ENCODE results near the gene ANKRD13D. TPM values are rescaled to one million over a fixed set of nuclear protein-coding genes. Genes with fewer than 3 reads are reported as not detected.

ANKRD13D gene
- total and polyA plus RNA-seq, 2 experiments from 2014 or later, result 20.3 to 30.8 TPM

DNA sequence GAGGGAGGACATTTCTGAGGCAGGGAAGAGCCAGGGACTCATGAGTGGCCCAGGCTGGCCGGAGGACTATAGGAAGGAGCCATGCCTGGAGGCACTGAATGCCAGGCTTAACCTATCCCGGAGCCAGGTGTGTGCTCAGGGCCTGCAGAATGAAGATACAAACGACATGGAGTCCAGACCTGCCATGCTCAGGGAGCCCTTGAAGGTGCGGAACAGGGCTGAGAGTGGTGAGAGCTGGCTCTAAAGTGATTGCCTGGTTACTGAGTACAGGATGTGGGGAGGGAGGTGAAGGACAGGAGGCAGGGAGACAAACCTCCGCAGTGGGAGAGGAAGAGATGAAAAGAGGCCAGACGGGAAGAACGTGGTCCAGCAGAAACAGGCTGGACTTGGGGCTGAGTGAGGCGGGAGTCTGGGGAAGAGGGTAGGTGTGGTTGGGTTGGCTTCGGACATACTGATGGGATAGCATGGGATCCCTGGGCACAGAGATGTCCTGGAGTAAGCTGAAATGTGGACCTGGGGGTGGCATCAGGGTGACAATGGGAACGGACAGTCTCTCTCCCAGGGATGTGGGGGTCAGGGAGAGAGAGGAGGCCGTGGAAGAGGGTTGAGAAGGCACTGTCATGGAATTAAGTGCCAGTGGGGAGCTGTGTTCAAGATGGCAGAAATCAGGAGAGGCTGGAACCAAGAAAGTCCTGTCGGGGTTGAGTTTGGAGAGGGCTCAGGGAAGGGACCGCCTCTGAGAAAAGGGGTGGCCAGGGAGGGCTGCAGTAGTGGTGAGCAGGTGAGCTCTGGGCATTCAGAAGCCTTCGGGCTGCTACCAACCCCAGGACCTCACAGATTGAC is 1.5 kb upstream of the ANKRD13D start:
- Histone ChIP-seq H4K20me1 (replicated peaks; ENCODE audit: insufficient read depth) (no peaks in the 10 kb centered on the region), H3K9me2 (ENCODE audit: insufficient read depth) (no peaks in the 10 kb centered on the region), H3K4me1 (ENCODE audit: insufficient read depth) (peaks cover 10% of the 10 kb centered on the region), H3K36me3 (ENCODE audit: insufficient read depth) (peaks cover 7% of the 10 kb centered on the region), H3K27me3 (ENCODE audit: insufficient read depth) (no peaks in the 10 kb centered on the region), H3K4me2 (peak overlapping the region; percentile 94), H3K79me2 (replicated peaks; ENCODE audit: insufficient read depth) (no peaks in the 10 kb centered on the region), H3K27ac (ENCODE audit: low read depth) (peak overlapping the region; percentile 96), H2AFZ (no peak overlapping the region), H3F3A (replicated peaks; ENCODE audit: low read depth) (0 out of 2 replicates have a peak, but pooled peaks cover 13% of the 10 kb centered on the region), H3K4me3 (peak overlapping the region; percentile 91)
- H3K27me3 Mint-ChIP-seq (ENCODE audit: insufficient read depth, low read depth, poor library complexity), result peaks cover 19% of the 10 kb centered on the region
- ATAC-seq (no peak), DNase-seq (ENCODE audit: low spot score) (no peak)
- peak overlapping the region; percentile 63 for H3K27ac Mint-ChIP-seq
- peaks cover 17% of the 10 kb centered on the region for H3K4me1 Mint-ChIP-seq
- peak overlapping the region; percentile 71 for H3K4me3 Mint-ChIP-seq
- 0 out of 2 replicates have a peak, but pooled peaks have one; percentile 5 for TF ChIP-seq POLR2AphosphoS5 (IDR thresholded peaks at IDR 0.05; ENCODE audit: low read depth)
- no peak for TF ChIP-seq EZH2phosphoT487 (IDR thresholded peaks at IDR 0.05; ENCODE audit: unreplicated experiment)
- H3K36me3 Mint-ChIP-seq (ENCODE audit: low read depth), result peaks cover 22% of the 10 kb centered on the region
- H3K9me3 Mint-ChIP-seq, result no peaks in the 10 kb centered on the region

DNA sequence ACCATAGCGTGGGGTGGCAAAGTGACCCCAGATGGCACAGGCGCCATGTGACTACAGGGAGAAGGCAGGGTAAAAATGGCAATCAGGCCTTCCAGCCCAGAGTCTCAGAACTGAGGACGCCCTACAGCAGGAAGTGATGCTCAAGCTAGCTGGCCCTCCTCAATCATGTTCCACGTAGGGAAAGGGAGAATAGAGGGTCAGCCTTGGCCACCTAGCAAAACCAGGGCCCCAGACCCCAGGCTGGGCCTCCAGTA is 978 bp upstream of the ANKRD13D start:
- no peak for ATAC-seq
- no peak overlapping the region for H2AFZ ChIP-seq
- H3K36me3 ChIP-seq (ENCODE audit: insufficient read depth), result peaks cover 7% of the 10 kb centered on the region

More for the DNA sequence above, 978 bp upstream of the ANKRD13D start:
- H3K27ac Mint-ChIP-seq, result peak overlapping the region; percentile 63
- Histone ChIP-seq H4K20me1 (replicated peaks; ENCODE audit: insufficient read depth) (no peaks in the 10 kb centered on the region), H3K4me1 (ENCODE audit: insufficient read depth) (peaks cover 10% of the 10 kb centered on the region), H3K4me2 (peak overlapping the region; percentile 94), H3K79me2 (replicated peaks; ENCODE audit: insufficient read depth) (no peaks in the 10 kb centered on the region), H3K27me3 (ENCODE audit: insufficient read depth) (no peaks in the 10 kb centered on the region), H3K27ac (ENCODE audit: low read depth) (peak overlapping the region; percentile 96), H3K4me3 (peak overlapping the region; percentile 91), H3K9me2 (ENCODE audit: insufficient read depth) (no peaks in the 10 kb centered on the region), H3F3A (replicated peaks; ENCODE audit: low read depth) (0 out of 2 replicates have a peak, but pooled peaks cover 13% of the 10 kb centered on the region)
- H3K4me1 Mint-ChIP-seq, result peaks cover 17% of the 10 kb centered on the region
- H3K27me3 Mint-ChIP-seq (ENCODE audit: insufficient read depth, low read depth, poor library complexity), result peaks cover 19% of the 10 kb centered on the region
- TF ChIP-seq CREB1 (CRISPR knock-in tag; IDR thresholded peaks at IDR 0.05; ENCODE audit: low read depth) (no peak), EZH2 (IDR thresholded peaks at IDR 0.05; ENCODE audit: low read depth, unreplicated experiment) (no peak), NANOG (IDR thresholded peaks at IDR 0.05; ENCODE audit: borderline replicate concordance) (no peak)
- TF ChIP-seq, protein P1, sequence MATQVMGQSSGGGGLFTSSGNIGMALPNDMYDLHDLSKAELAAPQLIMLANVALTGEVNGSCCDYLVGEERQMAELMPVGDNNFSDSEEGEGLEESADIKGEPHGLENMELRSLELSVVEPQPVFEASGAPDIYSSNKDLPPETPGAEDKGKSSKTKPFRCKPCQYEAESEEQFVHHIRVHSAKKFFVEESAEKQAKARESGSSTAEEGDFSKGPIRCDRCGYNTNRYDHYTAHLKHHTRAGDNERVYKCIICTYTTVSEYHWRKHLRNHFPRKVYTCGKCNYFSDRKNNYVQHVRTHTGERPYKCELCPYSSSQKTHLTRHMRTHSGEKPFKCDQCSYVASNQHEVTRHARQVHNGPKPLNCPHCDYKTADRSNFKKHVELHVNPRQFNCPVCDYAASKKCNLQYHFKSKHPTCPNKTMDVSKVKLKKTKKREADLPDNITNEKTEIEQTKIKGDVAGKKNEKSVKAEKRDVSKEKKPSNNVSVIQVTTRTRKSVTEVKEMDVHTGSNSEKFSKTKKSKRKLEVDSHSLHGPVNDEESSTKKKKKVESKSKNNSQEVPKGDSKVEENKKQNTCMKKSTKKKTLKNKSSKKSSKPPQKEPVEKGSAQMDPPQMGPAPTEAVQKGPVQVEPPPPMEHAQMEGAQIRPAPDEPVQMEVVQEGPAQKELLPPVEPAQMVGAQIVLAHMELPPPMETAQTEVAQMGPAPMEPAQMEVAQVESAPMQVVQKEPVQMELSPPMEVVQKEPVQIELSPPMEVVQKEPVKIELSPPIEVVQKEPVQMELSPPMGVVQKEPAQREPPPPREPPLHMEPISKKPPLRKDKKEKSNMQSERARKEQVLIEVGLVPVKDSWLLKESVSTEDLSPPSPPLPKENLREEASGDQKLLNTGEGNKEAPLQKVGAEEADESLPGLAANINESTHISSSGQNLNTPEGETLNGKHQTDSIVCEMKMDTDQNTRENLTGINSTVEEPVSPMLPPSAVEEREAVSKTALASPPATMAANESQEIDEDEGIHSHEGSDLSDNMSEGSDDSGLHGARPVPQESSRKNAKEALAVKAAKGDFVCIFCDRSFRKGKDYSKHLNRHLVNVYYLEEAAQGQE (IDR thresholded peaks at IDR 0.05; ENCODE audit: unreplicated experiment), result no peak
- peak overlapping the region; percentile 71 for H3K4me3 Mint-ChIP-seq
- peaks cover 23% of the 10 kb centered on the region for H3K36me3 Mint-ChIP-seq (ENCODE audit: low read depth)
- no peaks in the 10 kb centered on the region for H3K9me3 Mint-ChIP-seq
- DNase-seq (ENCODE audit: low spot score), result no peak
